GM12865 (cell line): ENCODE measurements around the gene TRIM49D1.
"Not testable (repeated sequence)": the region's sequence is repeated elsewhere in the genome, so short reads cannot be mapped to it uniquely, and the experiment has no call there.

Experiments used
- DNase-seq: peaks from one replicate; pipeline ENCODE4 v3.0.0; 2010; ENCODE audit warnings: low read depth
- H3K4me3 ChIP-seq: 2 replicates; pipeline ENCODE4 v1.5.1; 2011; ENCODE audit warnings: mild to moderate bottlenecking, low read depth, low read length, control low read depth
- TF ChIP-seq, protein P1 (sequence below): IDR thresholded peaks from 2 replicates; pipeline ENCODE4 v1.5.1; 2011; ENCODE audit warnings: low read length, control low read depth, low read depth, inconsistent platforms; ENCODE audit not compliant: insufficient read depth; ENCODE audit errors: missing control alignments

Gene TRIM49D1, protein sequence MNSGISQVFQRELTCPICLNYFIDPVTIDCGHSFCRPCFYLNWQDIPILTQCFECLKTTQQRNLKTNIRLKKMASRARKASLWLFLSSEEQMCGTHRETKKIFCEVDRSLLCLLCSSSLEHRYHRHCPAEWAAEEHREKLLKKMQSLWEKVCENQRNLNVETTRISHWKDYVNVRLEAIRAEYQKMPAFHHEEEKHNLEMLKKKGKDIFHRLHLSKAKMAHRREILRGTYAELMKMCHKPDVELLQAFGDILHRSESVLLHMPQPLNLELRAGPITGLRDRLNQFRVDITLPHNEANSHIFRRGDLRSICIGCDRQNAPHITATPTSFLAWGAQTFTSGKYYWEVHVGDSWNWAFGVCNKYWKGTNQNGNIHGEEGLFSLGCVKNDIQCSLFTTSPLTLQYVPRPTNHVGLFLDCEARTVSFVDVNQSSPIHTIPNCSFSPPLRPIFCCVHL

DNA sequence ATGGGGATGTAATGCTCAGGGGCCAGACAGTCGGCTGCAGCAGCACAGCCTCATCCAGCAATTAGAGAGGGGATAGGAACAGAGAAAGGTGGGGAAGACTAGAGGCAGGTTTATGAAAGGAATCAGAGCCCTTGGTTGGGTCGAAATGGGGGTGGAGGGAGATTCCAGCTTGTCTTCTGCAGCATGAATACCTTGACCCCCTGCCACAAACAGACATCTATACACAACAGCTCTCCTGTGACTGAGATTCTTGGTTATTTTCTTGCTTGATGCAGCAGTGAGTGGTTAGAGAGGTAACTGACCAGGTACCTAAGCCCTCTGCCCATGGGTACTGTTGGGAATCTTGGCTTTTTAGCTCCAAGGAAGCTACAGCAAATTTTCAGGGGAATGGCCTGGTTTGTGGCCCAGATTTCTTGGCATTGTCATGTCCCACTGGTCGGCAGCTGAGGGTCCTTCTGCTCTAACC is at the start of gene TRIM49D1:
Gene TRIM49D1 (minus strand): TSS at position 51 of the 466 bp plus-strand sequence. CDS start 4,535 bp downstream, outside the sequence.
- no peak within 1 kb of the TSS for H3K4me3 ChIP-seq
- DNase-seq: no peak
- TF ChIP-seq, protein P1, sequence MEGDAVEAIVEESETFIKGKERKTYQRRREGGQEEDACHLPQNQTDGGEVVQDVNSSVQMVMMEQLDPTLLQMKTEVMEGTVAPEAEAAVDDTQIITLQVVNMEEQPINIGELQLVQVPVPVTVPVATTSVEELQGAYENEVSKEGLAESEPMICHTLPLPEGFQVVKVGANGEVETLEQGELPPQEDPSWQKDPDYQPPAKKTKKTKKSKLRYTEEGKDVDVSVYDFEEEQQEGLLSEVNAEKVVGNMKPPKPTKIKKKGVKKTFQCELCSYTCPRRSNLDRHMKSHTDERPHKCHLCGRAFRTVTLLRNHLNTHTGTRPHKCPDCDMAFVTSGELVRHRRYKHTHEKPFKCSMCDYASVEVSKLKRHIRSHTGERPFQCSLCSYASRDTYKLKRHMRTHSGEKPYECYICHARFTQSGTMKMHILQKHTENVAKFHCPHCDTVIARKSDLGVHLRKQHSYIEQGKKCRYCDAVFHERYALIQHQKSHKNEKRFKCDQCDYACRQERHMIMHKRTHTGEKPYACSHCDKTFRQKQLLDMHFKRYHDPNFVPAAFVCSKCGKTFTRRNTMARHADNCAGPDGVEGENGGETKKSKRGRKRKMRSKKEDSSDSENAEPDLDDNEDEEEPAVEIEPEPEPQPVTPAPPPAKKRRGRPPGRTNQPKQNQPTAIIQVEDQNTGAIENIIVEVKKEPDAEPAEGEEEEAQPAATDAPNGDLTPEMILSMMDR: no peak

DNA sequence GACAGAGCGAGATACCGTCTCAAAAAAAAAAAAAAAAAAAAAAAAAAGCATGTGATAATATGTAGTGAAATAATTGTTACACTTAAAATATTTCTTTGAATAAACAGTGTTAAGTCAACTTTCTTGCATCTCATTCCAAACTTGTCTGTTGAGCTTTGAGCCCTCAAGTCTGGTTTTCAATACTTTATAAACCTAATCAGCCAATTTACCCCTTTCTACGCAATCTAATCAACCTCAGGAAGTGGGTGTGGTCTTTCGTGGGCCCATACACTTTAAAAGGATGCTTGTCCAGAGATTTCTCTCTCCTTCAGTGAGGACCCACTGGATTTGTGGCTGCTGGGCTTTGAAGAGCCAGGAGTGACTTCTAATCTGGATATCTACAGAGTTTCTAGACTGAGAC is 43.7 kb upstream of the TRIM49D1 start, which contains the start of gene TRIM64:
Gene TRIM64 (plus strand): TSS at position 301 of the 400 bp plus-strand sequence. CDS start 2,467 bp downstream, outside the sequence.
- DNase-seq: not testable (repeated sequence)

DNA sequence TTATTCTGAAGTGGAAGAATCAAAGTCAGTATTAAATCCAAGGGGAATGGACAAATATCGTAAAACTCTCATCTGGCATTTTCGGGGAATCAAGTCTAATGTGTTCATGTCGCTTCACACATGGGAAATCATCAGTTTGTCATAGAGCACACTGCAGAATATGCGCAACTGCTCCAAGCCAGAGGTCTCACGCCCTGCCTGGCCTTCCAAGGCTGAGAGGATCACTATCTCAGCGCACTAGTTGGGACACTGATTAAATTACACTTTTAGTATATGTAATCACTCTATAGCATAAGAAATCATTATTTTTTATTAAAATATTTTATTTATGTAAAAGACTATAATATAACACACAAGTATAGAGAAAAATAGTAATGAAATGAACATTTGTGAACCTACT is 38.8 kb upstream of the TRIM49D1 start:
- not testable (repeated sequence) for DNase-seq, H3K4me3 ChIP-seq

More for the DNA sequence above, 43.7 kb upstream of the TRIM49D1 start, which contains the start of gene TRIM64:
- H3K4me3 ChIP-seq: not testable (repeated sequence)

DNA sequence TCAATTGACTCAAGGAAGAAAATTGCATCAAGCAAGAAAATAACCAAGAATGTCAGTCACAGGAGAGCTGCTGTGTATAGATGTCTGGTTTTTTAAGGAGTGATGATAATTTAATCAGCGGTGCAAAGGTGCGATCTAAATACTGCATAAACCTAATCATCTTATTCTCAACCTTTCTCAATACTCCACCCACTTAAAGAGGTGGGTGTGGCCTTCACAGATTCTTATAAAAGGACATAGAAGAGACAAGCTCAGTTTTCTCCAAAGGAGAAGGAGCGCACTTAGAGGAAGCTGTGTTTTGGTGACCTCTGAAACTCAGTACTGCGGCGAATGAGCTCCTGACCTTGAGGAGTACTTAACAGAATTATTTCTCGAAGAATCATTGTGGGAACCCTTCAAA is 1.7 kb upstream of the TRIM49D1 start, which contains the start of gene TRIM49D2:
Gene TRIM49D2 (plus strand): TSS at position 301 of the 400 bp plus-strand sequence. CDS start 2,698 bp downstream, outside the sequence.
- not testable (repeated sequence) for DNase-seq, H3K4me3 ChIP-seq

DNA sequence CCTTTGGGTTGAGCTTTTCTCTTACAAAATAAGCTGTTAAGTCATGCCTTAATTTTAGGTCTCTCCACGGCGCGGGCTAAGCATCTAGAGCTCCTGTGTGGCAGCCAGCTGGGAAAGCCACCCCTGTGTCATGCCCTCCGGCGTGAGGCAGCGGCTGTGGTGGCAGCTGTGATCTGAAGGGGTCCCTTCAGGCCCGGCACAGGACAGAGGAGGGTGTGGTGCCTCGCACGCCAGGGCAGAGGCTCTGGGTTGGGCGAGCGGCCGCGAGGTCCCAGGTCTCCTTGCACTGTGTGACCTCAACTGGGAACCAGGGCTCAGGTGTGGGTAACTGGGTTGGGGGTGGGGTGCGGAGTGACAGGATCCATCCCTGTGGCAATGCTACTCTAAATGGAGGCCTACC is 21.2 kb downstream of the TRIM49D1 start:
- H3K4me3 ChIP-seq, DNase-seq: not testable (repeated sequence)

DNA sequence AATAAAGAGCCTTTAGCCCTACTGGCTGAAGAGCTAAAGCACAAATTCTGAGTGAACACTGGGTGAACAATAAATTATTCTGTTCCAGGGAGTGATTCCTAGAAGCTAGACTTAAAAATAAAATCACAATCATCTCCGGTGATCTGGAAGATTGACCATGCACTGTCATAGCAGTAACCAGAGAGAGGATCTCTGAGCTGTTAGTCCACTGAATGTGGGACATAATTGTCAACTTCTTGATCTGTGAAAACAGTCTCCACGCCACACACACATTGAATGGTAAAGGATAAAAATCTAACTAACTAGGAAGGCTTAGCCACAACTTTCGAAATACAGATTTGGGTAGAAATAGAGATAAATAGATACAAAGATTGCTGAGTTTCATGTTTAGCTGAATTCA is 28.8 kb downstream of the TRIM49D1 start:
- DNase-seq, H3K4me3 ChIP-seq: not testable (repeated sequence)

DNA sequence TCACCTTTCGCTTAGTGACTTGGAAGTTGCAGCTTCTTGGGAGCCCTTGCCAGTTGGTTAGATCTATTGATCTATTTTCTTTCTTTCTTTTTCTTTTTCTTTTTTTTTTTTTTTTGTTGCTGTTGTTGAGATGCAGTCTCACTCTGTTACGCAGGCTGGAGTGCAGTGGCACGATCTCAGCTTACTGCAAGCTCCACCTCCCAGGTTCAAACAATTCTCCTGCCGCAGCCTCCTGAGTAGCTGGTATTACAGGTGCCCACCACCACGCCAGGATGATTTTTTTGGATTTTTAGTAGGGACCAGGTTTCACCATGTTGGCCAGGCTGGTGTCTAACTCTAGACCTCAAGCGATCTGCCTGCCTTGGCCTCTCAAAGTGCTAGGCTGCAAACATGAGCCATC is 44.5 kb downstream of the TRIM49D1 start:
- not testable (repeated sequence) for H3K4me3 ChIP-seq, DNase-seq

DNA sequence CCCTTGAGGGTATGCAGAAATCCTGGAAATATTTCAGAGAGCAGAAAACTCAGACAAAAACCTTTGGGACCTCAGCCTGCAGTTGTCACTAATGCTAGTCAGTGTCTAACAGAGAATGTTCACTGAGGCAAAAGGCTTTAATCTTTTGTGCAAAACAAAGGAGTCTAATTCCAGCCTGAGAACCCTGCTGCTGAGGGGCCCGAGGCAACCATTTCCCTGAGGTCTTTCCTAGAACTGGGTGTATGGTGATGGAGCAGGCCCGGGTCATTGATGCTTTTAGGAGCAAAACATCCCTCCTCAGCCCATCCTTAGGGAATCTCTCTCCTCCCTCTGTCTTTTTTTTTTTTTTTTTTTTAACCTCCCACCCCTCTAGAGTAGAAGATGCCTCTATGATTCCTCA is 49.5 kb downstream of the TRIM49D1 start:
- not testable (repeated sequence) for DNase-seq, H3K4me3 ChIP-seq

DNA sequence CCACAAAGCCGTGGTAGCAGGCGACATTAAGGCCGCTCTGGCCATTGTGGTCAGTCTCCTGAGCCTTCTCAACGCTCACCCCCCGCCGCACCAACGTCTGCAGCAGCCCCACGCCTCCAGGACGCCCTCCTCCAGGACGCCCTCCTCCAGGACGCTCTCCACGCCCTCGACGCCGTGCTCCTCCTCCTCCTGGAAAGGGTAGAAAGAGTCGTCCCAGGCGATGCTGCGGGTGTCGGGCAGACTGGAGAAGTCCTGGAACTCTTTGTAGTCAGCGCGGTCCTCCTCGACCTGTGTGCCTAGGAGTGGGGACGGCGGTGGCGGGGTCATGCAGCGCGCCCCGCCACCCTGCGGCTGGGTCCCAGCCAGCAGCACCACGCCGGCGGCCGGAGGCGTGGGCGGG is 56.8 kb downstream of the TRIM49D1 start:
- not testable (repeated sequence) for H3K4me3 ChIP-seq, DNase-seq

DNA sequence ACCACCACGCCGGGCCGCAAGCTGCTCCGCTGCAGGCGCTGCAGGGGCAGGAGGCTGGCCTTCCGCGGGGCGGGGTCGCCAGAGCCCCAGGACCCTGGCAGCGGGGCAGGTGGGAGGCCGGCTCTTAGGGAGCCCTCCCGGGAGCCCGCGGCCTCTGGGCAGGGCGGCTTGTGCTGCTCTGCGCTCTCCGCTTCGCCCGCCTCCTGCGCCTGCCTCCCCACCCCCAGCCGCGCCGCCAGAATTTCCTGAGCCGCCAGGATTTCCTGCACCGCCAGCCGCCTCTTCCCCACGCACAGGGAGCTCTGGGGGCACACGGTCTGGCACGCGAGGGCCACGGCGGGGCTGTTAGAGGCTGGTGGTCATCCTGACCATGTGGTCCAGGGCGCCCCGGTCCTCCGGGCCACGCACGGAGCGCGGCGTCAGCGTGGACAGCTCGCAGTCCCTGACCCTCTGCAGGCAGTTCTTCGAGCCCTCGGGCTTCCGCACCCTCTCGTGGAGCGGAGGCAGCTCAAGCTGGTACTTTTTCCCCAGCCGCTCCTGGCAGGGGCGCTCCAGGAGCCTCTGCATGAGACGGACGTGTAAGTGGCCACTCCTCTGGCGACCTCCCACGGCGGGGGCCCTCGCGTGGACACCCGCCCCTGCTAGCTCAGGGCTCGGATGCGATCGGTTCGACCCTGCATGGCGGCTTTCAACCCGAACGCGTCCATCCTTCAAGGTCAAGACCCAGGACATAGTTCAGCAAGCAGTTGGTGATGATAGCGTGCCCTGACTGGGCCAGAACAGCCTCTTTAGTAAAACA is 57.9 kb downstream of the TRIM49D1 start:
- DNase-seq, H3K4me3 ChIP-seq: not testable (repeated sequence)
